Astrocyte (in vitro differentiated cells and primary cell): ENCODE measurements around the gene PRKCH. TPM values are rescaled to one million over a fixed set of nuclear protein-coding genes. Genes with fewer than 3 reads are reported as not detected.

Source experiments
- DNase-seq: peaks from one replicate; pipeline ENCODE4 v3.0.0-alpha.2; 2010; ENCODE audit warnings: low read depth
- FAIRE-seq: peaks from 2 replicates; lab custom pipeline; 2011; peaks lifted over from hg19 to GRCh38; lab: Jason Lieb, UNC
- H2AFZ ChIP-seq: 2 replicates; pipeline ENCODE4 v1.6.0; 2012; ENCODE audit warnings: low read depth, low read length, inconsistent platforms
- H3K27ac ChIP-seq: 2 replicates; pipeline ENCODE4 v1.5.1; 2011; ENCODE audit warnings: low read depth, low read length, inconsistent platforms
- H3K27me3 ChIP-seq: 2 replicates; pipeline ENCODE4 v1.6.0; 2011; ENCODE audit warnings: low read length, inconsistent platforms; ENCODE audit not compliant: insufficient read depth
- H3K36me3 ChIP-seq: 2 replicates; pipeline ENCODE4 v1.5.1; 2011; ENCODE audit warnings: low read length, inconsistent platforms; ENCODE audit not compliant: insufficient read depth
- H3K4me1 ChIP-seq: 2 replicates; pipeline ENCODE4 v1.5.1; 2011; ENCODE audit warnings: low read length, inconsistent platforms; ENCODE audit not compliant: insufficient read depth
- H3K4me2 ChIP-seq: 2 replicates; pipeline ENCODE4 v1.6.0; 2012; ENCODE audit warnings: low read length, inconsistent platforms
- H3K4me3 ChIP-seq: 2 replicates; pipeline ENCODE4 v1.5.1; 2011; ENCODE audit warnings: low read depth, mild to moderate bottlenecking, low read length, inconsistent platforms; ENCODE audit not compliant: insufficient read depth
- H3K79me2 ChIP-seq: 2 replicates; pipeline ENCODE4 v1.6.0; 2012; ENCODE audit warnings: mild to moderate bottlenecking, low read length, inconsistent platforms; ENCODE audit not compliant: insufficient read depth
- H3K9ac ChIP-seq: 2 replicates; pipeline ENCODE4 v1.6.0; 2012; ENCODE audit warnings: mild to moderate bottlenecking, low read length, inconsistent platforms
- H3K9me3 ChIP-seq: 2 replicates; pipeline ENCODE4 v1.5.1; 2012; ENCODE audit warnings: low read depth, mild to moderate bottlenecking, low read length, inconsistent platforms; ENCODE audit not compliant: insufficient read depth
- H4K20me1 ChIP-seq: 2 replicates; pipeline ENCODE4 v1.6.0; 2012; ENCODE audit warnings: low read length, inconsistent platforms; ENCODE audit not compliant: insufficient read depth
- H3K27ac Mint-ChIP-seq: one replicate; pipeline ENCODE4 v1.8.0; 2021; ENCODE audit warnings: mild to moderate bottlenecking, mixed read lengths; ENCODE audit not compliant: unreplicated experiment
- H3K27me3 Mint-ChIP-seq: one replicate; pipeline ENCODE4 v1.8.0; 2021; ENCODE audit warnings: low read depth, mixed read lengths; ENCODE audit not compliant: unreplicated experiment
- H3K36me3 Mint-ChIP-seq: one replicate; pipeline ENCODE4 v1.8.0; 2021; ENCODE audit warnings: low read depth, mixed read lengths; ENCODE audit not compliant: unreplicated experiment
- H3K4me1 Mint-ChIP-seq: one replicate; pipeline ENCODE4 v1.8.0; 2021; ENCODE audit warnings: low read depth, mixed read lengths; ENCODE audit not compliant: unreplicated experiment
- H3K4me3 Mint-ChIP-seq: one replicate; pipeline ENCODE4 v1.8.0; 2021; ENCODE audit warnings: mild to moderate bottlenecking, moderate library complexity, mixed read lengths; ENCODE audit not compliant: unreplicated experiment
- H3K9me3 Mint-ChIP-seq: one replicate; pipeline ENCODE4 v1.8.0; 2021; ENCODE audit warnings: mild to moderate bottlenecking, mixed read lengths; ENCODE audit not compliant: unreplicated experiment
- CTCF ChIP-seq: IDR thresholded peaks from 2 replicates; pipeline ENCODE4 v1.5.1; 2011; ENCODE audit warnings: low read depth, mild to moderate bottlenecking, inconsistent platforms, low read length, moderate library complexity; ENCODE audit not compliant: insufficient read depth
- EZH2 ChIP-seq: IDR thresholded peaks from 2 replicates; pipeline ENCODE4 v1.6.1; 2012; ENCODE audit warnings: mild to moderate bottlenecking, low read length, inconsistent platforms; ENCODE audit not compliant: insufficient read depth
- total RNA-seq: library from RNA; stranded (reverse); gene quantifications from 2 replicates; pipeline ENCODE4 v1.2.1, GENCODE V29; 2021

Gene PRKCH
- total RNA-seq, 1 donor from 2014 or later = 6.0 TPM

- TF ChIP-seq CTCF = no peak
- TF ChIP-seq EZH2 = no peak
- H3K4me1 Mint-ChIP-seq = peaks cover 15% of the 10 kb centered on the region
- Histone ChIP-seq H3K9ac (no peak overlapping the region), H3K9me3 (no peaks in the 10 kb centered on the region), H3K4me2 (peak overlapping the region; percentile 76), H3K79me2 (no peaks in the 10 kb centered on the region), H4K20me1 (no peaks in the 10 kb centered on the region), H3K36me3 (no peaks in the 10 kb centered on the region), H3K27me3 (no peaks in the 10 kb centered on the region), H3K4me3 (no peak overlapping the region), H3K27ac (no peak overlapping the region), H2AFZ (peak overlapping the region; percentile 74), H3K4me1 (peaks cover 8% of the 10 kb centered on the region)
- peak overlapping the region; percentile 75 for H3K27ac Mint-ChIP-seq
- DNase-seq (peak; percentile 22), FAIRE-seq (no peak)
- no peaks in the 10 kb centered on the region for H3K27me3 Mint-ChIP-seq
- no peak overlapping the region for H3K4me3 Mint-ChIP-seq
- no peaks in the 10 kb centered on the region for H3K36me3 Mint-ChIP-seq
- H3K9me3 Mint-ChIP-seq = no peaks in the 10 kb centered on the region
Measured at GRCh38 chr14:61355892-61356325, 34.5 kb downstream of the PRKCH start.

- Mint-ChIP-seq H3K9me3 (no peaks in the 10 kb centered on the region), H3K36me3 (no peaks in the 10 kb centered on the region), H3K27me3 (no peaks in the 10 kb centered on the region), H3K4me3 (no peak overlapping the region), H3K27ac (no peak overlapping the region), H3K4me1 (peaks cover 15% of the 10 kb centered on the region)
- H3K79me2 ChIP-seq = no peaks in the 10 kb centered on the region
- H3K4me1 ChIP-seq = peaks cover 8% of the 10 kb centered on the region
- no peaks in the 10 kb centered on the region for H3K27me3 ChIP-seq
- FAIRE-seq (no peak), DNase-seq (no peak)
- H3K4me2 ChIP-seq = no peak overlapping the region
- no peak overlapping the region for H3K4me3 ChIP-seq
- H3K27ac ChIP-seq = no peak overlapping the region
- no peak overlapping the region for H3K9ac ChIP-seq
- no peak overlapping the region for H2AFZ ChIP-seq
- H3K36me3 ChIP-seq = no peaks in the 10 kb centered on the region
- TF ChIP-seq CTCF (no peak), EZH2 (no peak)
- H3K9me3 ChIP-seq = no peaks in the 10 kb centered on the region
- no peaks in the 10 kb centered on the region for H4K20me1 ChIP-seq
Measured at GRCh38 chr14:61357123-61357522, 35.7 kb downstream of the PRKCH start.

- H3K27ac ChIP-seq = no peak overlapping the region
- H3K27me3 ChIP-seq = no peaks in the 10 kb centered on the region
- H2AFZ ChIP-seq = peak overlapping the region; percentile 23
- TF ChIP-seq CTCF = no peak
- no peak for TF ChIP-seq EZH2
- no peaks in the 10 kb centered on the region for H4K20me1 ChIP-seq
- no peak overlapping the region for H3K9ac ChIP-seq
- Mint-ChIP-seq H3K27me3 (no peaks in the 10 kb centered on the region), H3K36me3 (no peaks in the 10 kb centered on the region), H3K4me1 (peaks cover 15% of the 10 kb centered on the region), H3K9me3 (no peaks in the 10 kb centered on the region), H3K27ac (no peak overlapping the region), H3K4me3 (no peak overlapping the region)
- FAIRE-seq (no peak), DNase-seq (no peak)
- no peak overlapping the region for H3K4me2 ChIP-seq
- H3K9me3 ChIP-seq = no peaks in the 10 kb centered on the region
- H3K79me2 ChIP-seq = no peaks in the 10 kb centered on the region
- H3K36me3 ChIP-seq = no peaks in the 10 kb centered on the region
- peaks cover 8% of the 10 kb centered on the region for H3K4me1 ChIP-seq
- H3K4me3 ChIP-seq = no peak overlapping the region
Measured at GRCh38 chr14:61358554-61359226, 37.3 kb downstream of the PRKCH start.
